Myocyte (in vitro differentiated cells): Measurements from ENCODE around the gene SAMD10. TPM values are rescaled to one million over a fixed set of nuclear protein-coding genes. Genes with fewer than 3 reads are reported as not detected.
"Not testable (repeated sequence)": the region's sequence is repeated elsewhere in the genome, so short reads cannot be mapped to it uniquely, and the experiment has no call there.

Source experiments
- DNase-seq: peaks from one replicate; pipeline ENCODE4 v3.0.0-alpha.2; 2012; ENCODE audit warnings: low read depth
- total RNA-seq: library from RNA; depleted of rRNA; stranded (reverse); fragments of >200 nt; gene quantifications from 2 replicates; pipeline ENCODE4 v1.2.3, GENCODE V29; 2014

SAMD10 gene
- total RNA-seq, 1 donor from 2014 or later = 1.1 TPM

GRCh38 chr20:63969838-63970713 lies 9.4 kb downstream of the SAMD10 start, which contains the start of gene ZNF512B:
ZNF512B (minus strand) TSS chr20:63969930; CDS start chr20:63967950, 1,980 bp downstream.
- DNase-seq = peak; percentile 70

- DNase-seq = no peak
These were observed 10.3 kb downstream of the SAMD10 start for GRCh38 chr20:63968928-63969760.

GRCh38 chr20:63968136-63968927 lies 11.1 kb downstream of the SAMD10 start:
- no peak for DNase-seq

- no peak for DNase-seq
These were observed 11.9 kb downstream of the SAMD10 start for GRCh38 chr20:63967330-63968135.

GRCh38 chr20:63966944-63967322 lies 12.5 kb downstream of the SAMD10 start:
- no peak for DNase-seq

- DNase-seq = no peak
These were observed 13.1 kb downstream of the SAMD10 start for GRCh38 chr20:63966172-63966943.

- DNase-seq = no peak
These were observed 15.0 kb downstream of the SAMD10 start for GRCh38 chr20:63964412-63964811.

GRCh38 chr20:63963784-63964301 lies 15.6 kb downstream of the SAMD10 start:
- no peak for DNase-seq

- no peak for DNase-seq
These were observed 16.1 kb downstream of the SAMD10 start for GRCh38 chr20:63963348-63963741.

- DNase-seq = no peak
These were observed 16.8 kb downstream of the SAMD10 start for GRCh38 chr20:63962426-63963347.

- DNase-seq = no peak
These were observed 17.6 kb downstream of the SAMD10 start for GRCh38 chr20:63961664-63962425.

- not testable (repeated sequence) for DNase-seq
These were observed 18.5 kb downstream of the SAMD10 start for GRCh38 chr20:63960654-63961621.

GRCh38 chr20:63959699-63960075 lies 19.8 kb downstream of the SAMD10 start:
- DNase-seq = no peak

- DNase-seq = no peak
These were observed 20.3 kb downstream of the SAMD10 start for GRCh38 chr20:63958964-63959698.

- DNase-seq = no peak
These were observed 21.0 kb downstream of the SAMD10 start for GRCh38 chr20:63958471-63958870.
